Hepatocyte (in vitro differentiated cells): ENCODE measurements around the gene PRAMEF1. TPM values are rescaled to one million over a fixed set of nuclear protein-coding genes. Genes with fewer than 3 reads are reported as not detected.
"Not testable (repeated sequence)": the region's sequence is repeated elsewhere in the genome, so short reads cannot be mapped to it uniquely, and the experiment has no call there.

ENCODE experiments used
- DNase-seq: peaks from one replicate; pipeline ENCODE4 v3.0.0-alpha.2; 2016; ENCODE audit warnings: low spot score
- H2AFZ ChIP-seq: fragments of 200-600 bp; sonication (generic); 2 replicates; pipeline ENCODE4 v1.6.0; 2016; ENCODE audit warnings: antibody characterized with exemption, mild to moderate bottlenecking
- H3K27ac ChIP-seq: fragments of 200-600 bp; sonication (generic); 2 replicates; pipeline ENCODE4 v1.5.1; 2016; ENCODE audit warnings: mild to moderate bottlenecking
- H3K27me3 ChIP-seq: fragments of 200-600 bp; sonication (generic); 2 replicates; pipeline ENCODE4 v1.6.1; 2016
- H3K36me3 ChIP-seq: fragments of 200-600 bp; sonication (generic); replicated peaks from 2 replicates; pipeline ENCODE4 v1.5.1; 2016; ENCODE audit warnings: low read depth; ENCODE audit not compliant: insufficient read depth
- H3K4me1 ChIP-seq: fragments of 200-600 bp; sonication (generic); 2 replicates; pipeline ENCODE4 v1.5.1; 2016; ENCODE audit warnings: mild to moderate bottlenecking, moderate library complexity; ENCODE audit not compliant: insufficient read depth
- H3K4me2 ChIP-seq: fragments of 200-600 bp; sonication (generic); 2 replicates; pipeline ENCODE4 v1.6.0; 2016
- H3K4me3 ChIP-seq: fragments of 200-600 bp; sonication (generic); 2 replicates; pipeline ENCODE4 v1.5.1; 2016; ENCODE audit warnings: mild to moderate bottlenecking
- H3K79me2 ChIP-seq: fragments of 200-600 bp; sonication (generic); 2 replicates; pipeline ENCODE4 v1.6.0; 2017; ENCODE audit warnings: mild to moderate bottlenecking
- H3K9me2 ChIP-seq: fragments of 200-600 bp; sonication (generic); replicated peaks from 2 replicates; pipeline ENCODE4 v1.6.0; 2017; ENCODE audit warnings: mild to moderate bottlenecking; ENCODE audit not compliant: insufficient read depth
- H3K9me3 ChIP-seq: fragments of 200-600 bp; sonication (generic); 2 replicates; pipeline ENCODE4 v1.5.1; 2016; ENCODE audit warnings: low read depth, mild to moderate bottlenecking
- H4K20me1 ChIP-seq: fragments of 200-600 bp; sonication (generic); 2 replicates; pipeline ENCODE4 v1.6.0; 2016; ENCODE audit warnings: mild to moderate bottlenecking; ENCODE audit not compliant: insufficient read depth, poor library complexity, severe bottlenecking
- WGBS: methylation state at CpG from one replicate; pipeline ENCODE4 v1.1.6; 2016; ENCODE audit warnings: low lambda C conversion rate; ENCODE audit errors: missing lambda C conversion rate; 5-methylcytosine and 5-hydroxymethylcytosine counted together
- polyA plus RNA-seq: library from polyadenylated mRNA; unstranded; fragments of >200 nt; fragmentation: Nextera tagmentation; extraction: Ambion mirVana; gene quantifications from 2 replicates; pipeline ENCODE4 v1.2.1, GENCODE V29; 2016
- total RNA-seq: library from RNA; depleted of rRNA; stranded (reverse); fragments of >200 nt; gene quantifications from 2 replicates; pipeline ENCODE4 v1.2.3, GENCODE V29; 2014

The PRAMEF1 gene
- total and polyA plus RNA-seq, 2 experiments from 2014 or later = not detected

- H3K9me2 ChIP-seq, H2AFZ ChIP-seq, DNase-seq, H3K27ac ChIP-seq, H3K4me3 ChIP-seq, H3K4me1 ChIP-seq, H3K36me3 ChIP-seq, H3K27me3 ChIP-seq, H4K20me1 ChIP-seq, H3K4me2 ChIP-seq, H3K9me3 ChIP-seq, H3K79me2 ChIP-seq: not testable (repeated sequence)
- WGBS = 39% methylated on average over 3 of the region's 3 CpGs
These were observed 40.1 kb downstream of the PRAMEF1 start, which contains the start of gene PRAMEF11 for GRCh38 chr1:12831310-12831709. TSS of gene PRAMEF11 (minus strand) at chr1:12831410. CDS start at chr1:12828789, 2,621 bp downstream.

GRCh38 chr1:12833251-12833650 is 42.1 kb downstream of the PRAMEF1 start:
- H3K27me3 ChIP-seq, H3K36me3 ChIP-seq: not testable (repeated sequence)
- WGBS = 66% methylated on average over 2 of the region's 2 CpGs

More at GRCh38 chr1:12833251-12833650, 42.1 kb downstream of the PRAMEF1 start:
- not testable (repeated sequence) for H3K4me2 ChIP-seq, H3K4me3 ChIP-seq, H3K9me2 ChIP-seq, H3K9me3 ChIP-seq, DNase-seq, H3K27ac ChIP-seq, H4K20me1 ChIP-seq, H2AFZ ChIP-seq, H3K4me1 ChIP-seq, H3K79me2 ChIP-seq

Other genes starting within 250 kb of the PRAMEF1 start
- 98.9 and 103 TPM in 2 replicates for gene DHRS3, start 173.2 kb upstream of the PRAMEF1 start, total RNA-seq
- gene DHRS3, start 173.2 kb upstream of the PRAMEF1 start, polyA plus RNA-seq = 75.9 and 84.1 TPM in 2 replicates
- 0.20 TPM in 1 of 2 replicates, not detected in the other for gene AADACL4, start 147.3 kb upstream of the PRAMEF1 start, total RNA-seq
- gene AADACL4, start 147.3 kb upstream of the PRAMEF1 start, polyA plus RNA-seq = not detected in 2 replicates
- gene AADACL3, start 75.3 kb upstream of the PRAMEF1 start, total RNA-seq = 0.10 TPM in 1 of 2 replicates, not detected in the other
- not detected in 2 replicates for gene AADACL3, start 75.3 kb upstream of the PRAMEF1 start, polyA plus RNA-seq
- gene CFAP107, start 45.2 kb upstream of the PRAMEF1 start, total RNA-seq = not detected in 2 replicates
- gene CFAP107, start 45.2 kb upstream of the PRAMEF1 start, polyA plus RNA-seq = not detected in 2 replicates
- not detected in 2 replicates for gene PRAMEF12, start 17.7 kb upstream of the PRAMEF1 start, total RNA-seq
- not detected in 2 replicates for gene PRAMEF12, start 17.7 kb upstream of the PRAMEF1 start, polyA plus RNA-seq
- not detected in 2 replicates for gene PRAMEF11, start 40.0 kb downstream of the PRAMEF1 start, total RNA-seq
- gene PRAMEF11, start 40.0 kb downstream of the PRAMEF1 start, polyA plus RNA-seq = not detected in 2 replicates
- not detected in 2 replicates for gene HNRNPCL1, start 57.3 kb downstream of the PRAMEF1 start, total RNA-seq
- not detected in 2 replicates for gene HNRNPCL1, start 57.3 kb downstream of the PRAMEF1 start, polyA plus RNA-seq
- gene PRAMEF2, start 65.7 kb downstream of the PRAMEF1 start, total RNA-seq = not detected in 2 replicates
- not detected in 2 replicates for gene PRAMEF2, start 65.7 kb downstream of the PRAMEF1 start, polyA plus RNA-seq
- not detected in 2 replicates for gene PRAMEF4, start 94.8 kb downstream of the PRAMEF1 start, total RNA-seq
- not detected in 2 replicates for gene PRAMEF4, start 94.8 kb downstream of the PRAMEF1 start, polyA plus RNA-seq
- gene PRAMEF10, start 106.9 kb downstream of the PRAMEF1 start, total RNA-seq = not detected in 2 replicates
- not detected in 2 replicates for gene PRAMEF10, start 106.9 kb downstream of the PRAMEF1 start, polyA plus RNA-seq
- not detected in 2 replicates for gene PRAMEF7, start 125.2 kb downstream of the PRAMEF1 start, total RNA-seq
- gene PRAMEF7, start 125.2 kb downstream of the PRAMEF1 start, polyA plus RNA-seq = not detected in 2 replicates
- gene PRAMEF6, start 156.2 kb downstream of the PRAMEF1 start, total RNA-seq = not detected in 2 replicates
- gene PRAMEF6, start 156.2 kb downstream of the PRAMEF1 start, polyA plus RNA-seq = not detected in 2 replicates